Right renal pelvis (tissue), 4 donors: ENCODE results near the gene OR2L3. TPM values are rescaled to one million over a fixed set of nuclear protein-coding genes. Genes with fewer than 3 reads are reported as not detected.

Experiments
- polyA plus RNA-seq, 4 donors: library from polyadenylated mRNA; unstranded; fragments of 120-200 nt; gene quantifications; one replicate each; pipeline ENCODE4 v1.2.1, GENCODE V29; 2013; ENCODE audit not compliant: insufficient read length in 4 of 4

OR2L3 gene
- polyA plus RNA-seq, 4 donors = not detected

Other genes with a start within 250 kb of the OR2L3 start
- gene OR14A16, start 222.7 kb upstream of the OR2L3 start, polyA plus RNA-seq = not detected
- gene OR11L1, start 204.9 kb upstream of the OR2L3 start, polyA plus RNA-seq = not detected
- gene TRIM58, start 189.6 kb upstream of the OR2L3 start, polyA plus RNA-seq = 1 to 10 TPM; 1.3 to 2.3 (median 1.4) TPM
- gene OR2W3, start 151.2 kb upstream of the OR2L3 start, polyA plus RNA-seq = under 1 TPM in 3 of 4 donors, not detected in 1; 0.33 to 0.38 (median 0.36) TPM
- gene OR2T8, start 126.6 kb upstream of the OR2L3 start, polyA plus RNA-seq = not detected
- not detected for gene OR2AJ1, start 121.9 kb upstream of the OR2L3 start, polyA plus RNA-seq
- gene OR2L8, start 98.0 kb upstream of the OR2L3 start, polyA plus RNA-seq = not detected
- not detected for gene OR2AK2, start 81.6 kb upstream of the OR2L3 start, polyA plus RNA-seq
- not detected for gene OR2L5, start 33.2 kb upstream of the OR2L3 start, polyA plus RNA-seq
- under 1 TPM in 3 of 4 donors, not detected in 1; 0.04 to 0.14 (median 0.08) TPM for gene OR2L2, start 16.8 kb upstream of the OR2L3 start, polyA plus RNA-seq
- gene OR2L13, start 48.3 kb downstream of the OR2L3 start, polyA plus RNA-seq = under 1 TPM in 2 of 4 donors, not detected in 2; 0.03 to 0.08 TPM
- not detected for gene OR2M5, start 98.3 kb downstream of the OR2L3 start, polyA plus RNA-seq
- not detected for gene OR2M2, start 128.0 kb downstream of the OR2L3 start, polyA plus RNA-seq
- under 1 TPM; 0.01 to 0.04 (median 0.03) TPM for gene OR2M3, start 150.4 kb downstream of the OR2L3 start, polyA plus RNA-seq
- under 1 TPM in 3 of 4 donors, not detected in 1; 0.03 to 0.04 (median 0.04) TPM for gene OR2M4, start 184.6 kb downstream of the OR2L3 start, polyA plus RNA-seq
- gene OR2T33, start 231.1 kb downstream of the OR2L3 start, polyA plus RNA-seq = not detected